Gastrocnemius medialis (tissue), 4 donors: Measurements from ENCODE around the gene SMYD3. TPM values are rescaled to one million over a fixed set of nuclear protein-coding genes. Genes with fewer than 3 reads are reported as not detected.

Experiments
- ATAC-seq, 2 donors: fragments of 150-250 bp; one replicate each; pipeline ENCODE4 v1.9.1; 2016
- DNase-seq, 2 donors: peaks; one replicate each; pipeline ENCODE4 v3.0.0-alpha.2; 2019
- H3K27ac ChIP-seq, 4 donors: fragments of 200-600 bp; sonication (generic); 1 replicate in 1 of 4; 2 replicates in 3 of 4; pipeline ENCODE4 v1.5.1; 2016 to 2018; ENCODE audit warnings: mild to moderate bottlenecking in 2 of 4, moderate library complexity in 1 of 4
- H3K27me3 ChIP-seq, 3 donors: fragments of 200-600 bp; sonication (generic) in 2 of 3; 1 replicate in 1 of 3; 2 replicates in 2 of 3; pipeline versions ENCODE4 v1.5.1 to v1.6.0; 2016 to 2019; ENCODE audit warnings: mild to moderate bottlenecking in 1 of 3, moderate library complexity in 1 of 3
- H3K36me3 ChIP-seq, 2 donors: fragments of 200-600 bp; sonication (generic) in 1 of 2; one replicate each; pipeline ENCODE4 v1.5.1; 2017 to 2018
- H3K4me1 ChIP-seq, 2 donors: fragments of 200-600 bp; sonication (generic) in 1 of 2; one replicate each; pipeline ENCODE4 v1.5.1; 2016 to 2017; ENCODE audit warnings: mild to moderate bottlenecking in 2 of 2
- H3K4me3 ChIP-seq, 4 donors: fragments of 200-600 bp; sonication (generic) in 3 of 4; 1 replicate in 1 of 4; 2 replicates in 3 of 4; pipeline ENCODE4 v1.5.1; 2016 to 2019; ENCODE audit warnings: mild to moderate bottlenecking in 2 of 4
- H3K9me3 ChIP-seq, 3 donors: fragments of 200-600 bp; sonication (generic) in 2 of 3; 1 replicate in 1 of 3; 2 replicates in 2 of 3; pipeline ENCODE4 v1.5.1; 2016 to 2019
- CTCF ChIP-seq, 5 experiments: fragments of 450-650 bp in 3 of 5; fragments of 200-600 bp in 2 of 5; sonication (generic) in 2 of 5; IDR thresholded peaks in 4 of 5; conservative IDR thresholded peaks in 1 of 5; 1 replicate in 4 of 5; 2 replicates in 1 of 5; pipeline ENCODE4 v1.5.1; 2016 to 2019; ENCODE audit warnings: antibody characterized with exemption in 5 of 5, mild to moderate bottlenecking in 3 of 5, moderate library complexity in 3 of 5
- POLR2A ChIP-seq, 2 donors: fragments of 450-650 bp; IDR thresholded peaks; one replicate each; pipeline ENCODE4 v1.6.1; 2017; ENCODE audit warnings: antibody characterized with exemption in 2 of 2, mild to moderate bottlenecking in 2 of 2, moderate library complexity in 2 of 2
- in situ Hi-C, 4 donors: fragments of 200-750 bp; cut with MboI; loops; one replicate each; pipeline versions ENCODE4 v1.15.0 to v1.8.0; 2017; ENCODE audit warnings: low sequenced_read_pairs in 4 of 4
- intact Hi-C: fragments of 100-400 bp; cut with DNase I; formaldehyde crosslinking; loops from one replicate; pipeline ENCODE4 v1.15.1; 2023; ENCODE audit warnings: low total_unique reads
- total RNA-seq, 4 donors: library from RNA; depleted of rRNA; stranded (reverse); fragments of >200 nt; gene quantifications; one replicate each; pipeline versions ENCODE4 v1.1.0 to v1.2.3, GENCODE V29; 2016

SMYD3 gene
- total RNA-seq, 4 donors from 2014 or later: 4.4 to 10.3 (median 6.3) TPM

- H3K9me3 ChIP-seq: no peaks in the 10 kb centered on the region
- DNase-seq (no peak), ATAC-seq (no peak)
- H3K4me3 ChIP-seq: no peak overlapping the region
- no peaks in the 10 kb centered on the region for H3K36me3 ChIP-seq
- no peak overlapping the region for H3K27ac ChIP-seq
- in situ Hi-C loops (no loop called here), intact Hi-C loops (no loop called here)
- H3K27me3 ChIP-seq: no peaks in the 10 kb centered on the region
- TF ChIP-seq CTCF (IDR thresholded peaks at IDR 0.05 in 4 of 5, conservative IDR thresholded peaks at IDR 0.05 in 1 of 5) (no peak), POLR2A (IDR thresholded peaks at IDR 0.05) (no peak)
- H3K4me1 ChIP-seq: no peaks in the 10 kb centered on the region
Measured at GRCh38 chr1:246081856-246082668, 425.0 kb downstream of the SMYD3 start.

GRCh38 chr1:246081138-246081702, 425.9 kb downstream of the SMYD3 start:
- H3K4me1 ChIP-seq: no peaks in the 10 kb centered on the region
- no peaks in the 10 kb centered on the region for H3K27me3 ChIP-seq
- no peak overlapping the region for H3K4me3 ChIP-seq
- H3K27ac ChIP-seq: no peak overlapping the region
- no peaks in the 10 kb centered on the region for H3K9me3 ChIP-seq
- intact Hi-C loops: no loop called here
- ATAC-seq (no peak), DNase-seq (no peak)
- no peaks in the 10 kb centered on the region for H3K36me3 ChIP-seq
- in situ Hi-C loops: no loop called here
- TF ChIP-seq CTCF (IDR thresholded peaks at IDR 0.05 in 4 of 5, conservative IDR thresholded peaks at IDR 0.05 in 1 of 5): no peak
- no peak for TF ChIP-seq POLR2A (IDR thresholded peaks at IDR 0.05)

- DNase-seq: no peak
- intact Hi-C loops: no loop called here
- Histone ChIP-seq H3K36me3 (no peaks in the 10 kb centered on the region), H3K4me3 (no peak overlapping the region), H3K9me3 (no peaks in the 10 kb centered on the region), H3K4me1 (no peaks in the 10 kb centered on the region), H3K27ac (no peak overlapping the region), H3K27me3 (no peaks in the 10 kb centered on the region)
- TF ChIP-seq POLR2A (IDR thresholded peaks at IDR 0.05): no peak
- in situ Hi-C loops: no loop called here
- ATAC-seq: no peak
Measured at GRCh38 chr1:246080031-246080430, 427.0 kb downstream of the SMYD3 start.

GRCh38 chr1:246078888-246079252, 428.2 kb downstream of the SMYD3 start:
- Histone ChIP-seq H3K27ac (no peak overlapping the region), H3K4me1 (no peaks in the 10 kb centered on the region), H3K4me3 (no peak overlapping the region), H3K27me3 (no peaks in the 10 kb centered on the region), H3K9me3 (no peaks in the 10 kb centered on the region), H3K36me3 (no peaks in the 10 kb centered on the region)
- intact Hi-C loops (no loop called here), in situ Hi-C loops (no loop called here)
- TF ChIP-seq CTCF (IDR thresholded peaks at IDR 0.05 in 4 of 5, conservative IDR thresholded peaks at IDR 0.05 in 1 of 5) (no peak), POLR2A (IDR thresholded peaks at IDR 0.05) (no peak)
- ATAC-seq (no peak), DNase-seq (no peak)

GRCh38 chr1:246078126-246078887, 428.8 kb downstream of the SMYD3 start:
- Histone ChIP-seq H3K27ac (no peak overlapping the region), H3K9me3 (no peaks in the 10 kb centered on the region), H3K27me3 (no peaks in the 10 kb centered on the region), H3K4me1 (no peaks in the 10 kb centered on the region), H3K4me3 (no peak overlapping the region), H3K36me3 (no peaks in the 10 kb centered on the region)
- intact Hi-C loops: no loop called here
- DNase-seq (no peak), ATAC-seq (no peak)
- TF ChIP-seq CTCF (IDR thresholded peaks at IDR 0.05 in 4 of 5, conservative IDR thresholded peaks at IDR 0.05 in 1 of 5) (no peak), POLR2A (IDR thresholded peaks at IDR 0.05) (no peak)
- in situ Hi-C loops: no loop called here
